NCI-H2171 (cell line): ENCODE results near the gene GPR171.

Experiments
- DNase-seq: peaks from one replicate; lab custom pipeline; 2025; lab: John Stamatoyannopoulos, UW

Gene GPR171

GRCh38 chr3:151213881-151214280 is 10.9 kb upstream of the GPR171 start:
- no peak for DNase-seq

- no peak for DNase-seq
These were observed 10.1 kb upstream of the GPR171 start for GRCh38 chr3:151213151-151213550.

GRCh38 chr3:151210676-151211381 is 7.8 kb upstream of the GPR171 start:
- no peak for DNase-seq

- DNase-seq, result no peak
These were observed 6.6 kb upstream of the GPR171 start for GRCh38 chr3:151209654-151210053.

GRCh38 chr3:151206201-151206600 is 3.2 kb upstream of the GPR171 start:
- no peak for DNase-seq

- no peak for DNase-seq
These were observed 2.5 kb upstream of the GPR171 start for GRCh38 chr3:151205482-151205881.

GRCh38 chr3:151204530-151205402 is 1.8 kb upstream of the GPR171 start:
- no peak for DNase-seq

- DNase-seq, result no peak
These were observed 1.8 kb downstream of the GPR171 start for GRCh38 chr3:151201051-151201730.

GRCh38 chr3:151200586-151200985 is 2.4 kb downstream of the GPR171 start:
- no peak for DNase-seq

- no peak for DNase-seq
These were observed 3.2 kb downstream of the GPR171 start for GRCh38 chr3:151199554-151200438.

- DNase-seq, result no peak
These were observed 4.2 kb downstream of the GPR171 start for GRCh38 chr3:151198849-151199248.

- DNase-seq, result no peak
These were observed 4.8 kb downstream of the GPR171 start for GRCh38 chr3:151197981-151198767.

- DNase-seq, result no peak
These were observed 5.8 kb downstream of the GPR171 start for GRCh38 chr3:151197228-151197627.

GRCh38 chr3:151196434-151196833 is 6.6 kb downstream of the GPR171 start:
- DNase-seq, result no peak

GRCh38 chr3:151195826-151196225 is 7.2 kb downstream of the GPR171 start:
- DNase-seq, result no peak

GRCh38 chr3:151192545-151192944 is 10.5 kb downstream of the GPR171 start:
- no peak for DNase-seq

- no peak for DNase-seq
These were observed 11.9 kb downstream of the GPR171 start for GRCh38 chr3:151191095-151191494.

GRCh38 chr3:151183265-151183671 is 19.7 kb downstream of the GPR171 start:
- DNase-seq, result no peak

GRCh38 chr3:151182349-151183079 is 20.5 kb downstream of the GPR171 start:
- no peak for DNase-seq

GRCh38 chr3:151178208-151178845 is 24.7 kb downstream of the GPR171 start:
- no peak for DNase-seq
